ENCODE data around the gene KCTD2. TPM values are rescaled to one million over a fixed set of nuclear protein-coding genes. Genes with fewer than 3 reads are reported as not detected.
A peak's percentile ranks its signal among the peaks of the same experiment; 100 is the strongest.

The KCTD2 gene
- total RNA-seq, 1 donor from 2014 or later, result 19.5 TPM

DNA sequence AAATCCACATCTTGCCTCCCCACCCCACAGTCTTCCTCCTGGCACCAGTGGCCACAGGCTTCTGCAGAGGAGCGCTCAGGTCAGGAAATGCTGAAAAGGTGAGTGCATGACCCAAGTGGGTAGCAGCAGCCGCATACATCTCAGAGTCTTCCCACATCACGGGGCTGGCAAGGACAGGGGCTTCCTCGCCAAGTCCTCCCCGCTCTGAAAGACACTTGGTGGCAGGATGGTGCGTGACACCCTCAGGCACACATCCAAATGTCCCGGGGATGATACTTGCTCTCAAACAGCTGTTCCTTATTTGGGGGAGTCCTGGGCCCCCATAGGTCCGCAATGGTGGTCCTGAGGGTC lies 32.0 kb downstream of the KCTD2 start:
- TF ChIP-seq, protein P1, sequence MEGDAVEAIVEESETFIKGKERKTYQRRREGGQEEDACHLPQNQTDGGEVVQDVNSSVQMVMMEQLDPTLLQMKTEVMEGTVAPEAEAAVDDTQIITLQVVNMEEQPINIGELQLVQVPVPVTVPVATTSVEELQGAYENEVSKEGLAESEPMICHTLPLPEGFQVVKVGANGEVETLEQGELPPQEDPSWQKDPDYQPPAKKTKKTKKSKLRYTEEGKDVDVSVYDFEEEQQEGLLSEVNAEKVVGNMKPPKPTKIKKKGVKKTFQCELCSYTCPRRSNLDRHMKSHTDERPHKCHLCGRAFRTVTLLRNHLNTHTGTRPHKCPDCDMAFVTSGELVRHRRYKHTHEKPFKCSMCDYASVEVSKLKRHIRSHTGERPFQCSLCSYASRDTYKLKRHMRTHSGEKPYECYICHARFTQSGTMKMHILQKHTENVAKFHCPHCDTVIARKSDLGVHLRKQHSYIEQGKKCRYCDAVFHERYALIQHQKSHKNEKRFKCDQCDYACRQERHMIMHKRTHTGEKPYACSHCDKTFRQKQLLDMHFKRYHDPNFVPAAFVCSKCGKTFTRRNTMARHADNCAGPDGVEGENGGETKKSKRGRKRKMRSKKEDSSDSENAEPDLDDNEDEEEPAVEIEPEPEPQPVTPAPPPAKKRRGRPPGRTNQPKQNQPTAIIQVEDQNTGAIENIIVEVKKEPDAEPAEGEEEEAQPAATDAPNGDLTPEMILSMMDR (IDR thresholded peaks at IDR 0.05), result no peak
- Mint-ChIP-seq H3K4me1 (peaks cover 29% of the 10 kb centered on the region), H3K36me3 (ENCODE audit: low read depth) (no peaks in the 10 kb centered on the region), H3K27ac (peak overlapping the region; percentile 27), H3K9me3 (no peaks in the 10 kb centered on the region), H3K27me3 (peaks cover 4% of the 10 kb centered on the region), H3K4me3 (peak overlapping the region; percentile 19)
- DNase-seq (no peak), ATAC-seq (ENCODE audit: low read depth) (no peak)
- ChIA-PET CTCF (interaction anchor here (2.2 to 2.9 kb wide), 2 partner anchors 35 to 52 kb away, joined by 9 to 16 read pairs; partner anchors contain the start of gene NT5C), POLR2A (interaction anchor here (1.0 to 1.9 kb wide), 9 partner anchors 9 to 446 kb away, joined by 3 to 12 read pairs (median 4); partner anchors contain the start of genes ARMC7, LLGL2 and SLC16A5)
- intact Hi-C loops (cut with micrococcal nuclease), result loop anchor here (2.0 kb wide), 2 partner anchors 32 to 44 kb away; partner anchors contain the start of genes ATP5PD and KCTD2

DNA sequence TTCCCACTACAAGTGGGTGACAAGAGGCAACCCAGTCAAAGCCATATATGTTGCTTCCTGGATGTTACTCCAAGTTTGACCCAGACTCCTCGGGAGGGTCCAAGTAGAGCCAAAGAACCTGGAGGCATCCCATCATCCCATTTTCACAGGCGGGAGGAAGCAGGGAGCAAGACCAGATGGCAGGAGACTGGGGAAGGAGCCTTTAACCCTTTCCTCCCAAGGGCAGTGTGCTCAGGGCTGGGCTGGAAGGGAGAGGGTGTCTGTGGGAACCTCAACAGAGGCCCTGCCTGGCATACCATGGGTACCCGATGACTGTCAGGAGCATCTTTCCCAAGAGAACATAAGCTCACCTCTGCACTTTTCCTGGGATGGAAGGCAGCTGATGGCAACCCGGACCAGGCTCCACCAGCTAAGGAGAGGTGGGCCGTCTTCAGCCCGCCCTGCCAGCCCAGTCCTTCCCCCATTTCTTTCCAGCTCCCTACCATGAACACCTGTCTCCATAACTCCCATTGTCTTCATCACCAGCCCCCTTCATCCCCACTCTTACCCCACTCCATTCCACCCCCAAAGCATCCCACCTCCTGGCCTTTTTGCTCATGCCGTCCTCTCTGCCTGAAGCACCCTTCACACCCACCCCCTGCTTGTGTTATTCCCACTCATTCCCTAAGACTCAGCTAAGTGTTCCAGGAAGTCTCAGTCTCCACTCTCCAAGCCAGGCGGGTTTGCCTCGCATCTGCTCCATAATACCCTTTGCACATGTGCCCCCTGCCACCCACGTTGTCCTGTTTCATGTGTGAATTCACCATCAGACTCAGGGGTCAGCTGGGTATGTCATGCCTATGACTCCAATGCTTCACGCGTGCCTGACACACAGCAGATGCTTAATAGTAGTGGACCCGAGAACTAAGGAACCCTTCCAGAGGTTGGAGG lies 34.9 kb downstream of the KCTD2 start:
- no peaks in the 10 kb centered on the region for H3K36me3 Mint-ChIP-seq (ENCODE audit: low read depth)
- CTCF ChIA-PET, result no interaction called here
- H3K9me3 Mint-ChIP-seq, result no peaks in the 10 kb centered on the region
- H3K27ac Mint-ChIP-seq, result no peak overlapping the region
- peaks cover 32% of the 10 kb centered on the region for H3K4me1 Mint-ChIP-seq
- ATAC-seq (ENCODE audit: low read depth) (no peak), DNase-seq (no peak)
- H3K27me3 Mint-ChIP-seq, result peaks cover 4% of the 10 kb centered on the region
- TF ChIP-seq, protein P1 (IDR thresholded peaks at IDR 0.05), result no peak
- intact Hi-C loops (cut with micrococcal nuclease), result no loop called here
- H3K4me3 Mint-ChIP-seq, result no peak overlapping the region
- POLR2A ChIA-PET, result interaction anchor here (0.5 kb wide), 1 partner anchor 30 kb away, joined by 3 read pairs; no protein-coding TSS in a partner anchor

DNA sequence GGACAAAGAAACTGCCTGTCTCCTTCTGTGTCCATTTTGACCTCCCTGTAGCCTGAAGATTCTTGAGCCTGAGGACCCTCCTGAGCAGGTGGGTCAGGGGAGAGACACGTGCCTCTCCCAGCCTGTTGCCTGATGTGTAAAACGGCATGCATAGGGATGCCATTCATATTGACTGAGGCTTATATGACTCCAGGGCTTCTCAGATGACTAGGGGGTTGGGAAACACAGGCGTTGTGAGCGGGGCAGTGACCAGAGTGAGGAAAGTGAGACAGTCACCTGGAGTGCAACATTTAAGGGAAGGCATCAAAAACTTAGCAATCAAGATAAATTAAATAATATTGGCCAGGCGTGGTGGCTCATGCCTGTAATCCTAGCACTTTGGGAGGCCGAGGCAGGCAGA lies 35.7 kb downstream of the KCTD2 start:
- Mint-ChIP-seq H3K36me3 (ENCODE audit: low read depth) (no peaks in the 10 kb centered on the region), H3K4me3 (no peak overlapping the region), H3K27ac (no peak overlapping the region), H3K9me3 (no peaks in the 10 kb centered on the region), H3K27me3 (peaks cover 4% of the 10 kb centered on the region), H3K4me1 (peaks cover 33% of the 10 kb centered on the region)
- ChIA-PET CTCF (no interaction called here), POLR2A (no interaction called here)
- no peak for ATAC-seq (ENCODE audit: low read depth)
- intact Hi-C loops (cut with micrococcal nuclease), result no loop called here
- no peak for DNase-seq
- TF ChIP-seq, protein P1 (IDR thresholded peaks at IDR 0.05), result no peak

GRCh38 chr17:75084039-75084660 lies 37.1 kb downstream of the KCTD2 start:
- H3K36me3 Mint-ChIP-seq (ENCODE audit: low read depth), result no peaks in the 10 kb centered on the region
- peaks cover 28% of the 10 kb centered on the region for H3K4me1 Mint-ChIP-seq
- no peaks in the 10 kb centered on the region for H3K9me3 Mint-ChIP-seq
- ATAC-seq (ENCODE audit: low read depth) (no peak), DNase-seq (no peak)
- no peak overlapping the region for H3K27ac Mint-ChIP-seq
- intact Hi-C loops (cut with micrococcal nuclease), result no loop called here
- POLR2A ChIA-PET, result interaction anchor here (0.6 kb wide), 1 partner anchor 39 kb away, joined by 3 read pairs; no protein-coding TSS in a partner anchor
- CTCF ChIA-PET, result no interaction called here
- H3K4me3 Mint-ChIP-seq, result no peak overlapping the region
- peaks cover 4% of the 10 kb centered on the region for H3K27me3 Mint-ChIP-seq
- TF ChIP-seq, protein P1 (IDR thresholded peaks at IDR 0.05), result no peak

All from activated B cell treated with CpG ODN at 0.5 μM for 24 hours (primary cell).